ENCODE results near the gene RASEF.

- TF ChIP-seq CTCF (IDR thresholded peaks at IDR 0.05; ENCODE audit: low read length) (no peak), EZH2 (IDR thresholded peaks at IDR 0.05; ENCODE audit: borderline replicate concordance, low read length) (no peak)
Measured at GRCh38 chr9:83012922-83013838, 49.8 kb downstream of the RASEF start.

Measured in OCI-LY1 (cell line).